Aorta (tissue), 5 donors: ENCODE data around the gene TPD52L2. TPM values are rescaled to one million over a fixed set of nuclear protein-coding genes. Genes with fewer than 3 reads are reported as not detected.
"Not testable (repeated sequence)": the region's sequence is repeated elsewhere in the genome, so short reads cannot be mapped to it uniquely, and the experiment has no call there.

Source experiments
- ATAC-seq: fragments of 200-7000 bp; cut with Tn5 transposase; one replicate; pipeline ENCODE4 v1.9.1; 2022; ENCODE audit warnings: moderate library complexity; ENCODE audit not compliant: low FRiP score
- DNase-seq, 2 donors: peaks; one replicate each; pipeline ENCODE4 v3.0.0-alpha.2; 2020
- H3K27ac ChIP-seq, 2 donors: one replicate each; pipeline ENCODE4 v1.5.1; 2013; ENCODE audit warnings: low read length in 2 of 2, mild to moderate bottlenecking in 2 of 2, moderate library complexity in 2 of 2, control low read depth in 1 of 2, inconsistent platforms in 1 of 2, low read depth in 1 of 2
- H3K27me3 ChIP-seq, 2 donors: one replicate each; pipeline ENCODE4 v1.6.1; 2013; ENCODE audit warnings: control low read depth in 1 of 2, low read length in 1 of 2, mild to moderate bottlenecking in 1 of 2, moderate library complexity in 1 of 2; ENCODE audit not compliant: insufficient read depth in 2 of 2, control insufficient read depth in 1 of 2
- H3K36me3 ChIP-seq, 2 donors: one replicate each; pipeline ENCODE4 v1.6.1; 2013; ENCODE audit warnings: control low read depth in 1 of 2, low read length in 1 of 2, mild to moderate bottlenecking in 1 of 2; ENCODE audit not compliant: insufficient read depth in 2 of 2, control insufficient read depth in 1 of 2
- H3K4me1 ChIP-seq, 2 donors: one replicate each; pipeline ENCODE4 v1.6.1; 2013; ENCODE audit warnings: low read length in 2 of 2, control low read depth in 1 of 2, mild to moderate bottlenecking in 1 of 2, moderate library complexity in 1 of 2; ENCODE audit not compliant: insufficient read depth in 2 of 2, control insufficient read depth in 1 of 2
- H3K4me3 ChIP-seq, 2 donors: one replicate each; pipeline ENCODE4 v1.5.1; 2013; ENCODE audit warnings: low read length in 2 of 2, control low read depth in 1 of 2, mild to moderate bottlenecking in 1 of 2
- H3K9me3 ChIP-seq: one replicate; pipeline ENCODE4 v1.6.1; 2013; ENCODE audit warnings: mild to moderate bottlenecking, low read length; ENCODE audit not compliant: control insufficient read depth
- WGBS, 2 donors: extraction: QIAGEN DNeasy Blood & Tissue Kit; methylation state at CpG; one replicate each; pipeline ENCODE4 v1.1.7; 2013; 5-methylcytosine and 5-hydroxymethylcytosine counted together
- intact Hi-C, 2 donors: fragments of 100-400 bp; cut with DNase I; formaldehyde crosslinking; loops; one replicate each; pipeline versions ENCODE4 v1.14.2 to v1.15.0; 2022
- polyA plus RNA-seq, 2 donors: library from polyadenylated mRNA; stranded (reverse); fragments of 200-250 nt; gene quantifications; one replicate each; pipeline ENCODE4 v1.2.3, GENCODE V29; 2013
- total RNA-seq, 2 donors: library from RNA; stranded (reverse); fragmentation: NEBNext Ultra II Directional; extraction: Animal tissue kit (Norgen Biotek cat#: 25700); gene quantifications; one replicate each; pipeline ENCODE4 v1.2.1, GENCODE V29; 2021
- donor health status: healthy with polysubstance abuse.
- donor health status: Bipolar disorder and iron deficiency.
- donor health status: DM: no; HTN: no; CAD: no.
- donor health status: DM: no; HTN: no; CAD: no.
- donor health status: DM: yes; HTN: yes; CAD: no.

The TPD52L2 gene
- total and polyA plus RNA-seq, 4 donors: 89.8 to 112 (median 101) TPM

GRCh38 chr20:63867042-63867441 is 2.0 kb downstream of the TPD52L2 start:
- not testable (repeated sequence) for H3K4me3 ChIP-seq, ATAC-seq, H3K4me1 ChIP-seq, H3K9me3 ChIP-seq, H3K27me3 ChIP-seq, DNase-seq, H3K36me3 ChIP-seq, H3K27ac ChIP-seq
- WGBS, 2 donors: 91 to 94% methylated on average over 13 of the region's 13 CpGs
- intact Hi-C loops: loop anchor here in 1 of 2 donors (5.0 kb wide), 1 partner anchor 35 kb away; the partner anchor contains the start of gene ZBTB46

DNA sequence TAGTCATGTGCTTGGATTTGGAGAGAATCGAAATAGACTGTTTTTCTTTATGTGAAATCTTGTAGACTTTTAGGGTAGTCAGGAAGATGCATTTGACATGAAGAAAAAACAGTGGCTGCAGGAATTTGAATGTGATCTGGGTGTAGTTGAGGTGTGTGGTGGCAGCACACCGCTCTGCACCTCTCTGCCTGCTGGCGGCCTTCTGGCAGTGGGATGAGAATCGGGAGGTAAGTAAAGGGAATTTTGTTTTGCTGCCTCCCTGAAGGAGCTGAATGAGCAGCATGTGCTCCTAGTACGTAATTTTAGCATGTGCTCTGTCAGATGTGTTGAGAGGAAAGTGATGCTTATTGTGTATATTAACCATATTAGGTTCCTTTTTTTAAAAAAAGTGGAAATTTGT is 3.2 kb downstream of the TPD52L2 start:
- Histone ChIP-seq H3K4me3 (no peak overlapping the region), H3K36me3 (peaks cover 0 to 4% of the 10 kb centered on the region in 2 donors), H3K4me1 (no peaks in the 10 kb centered on the region), H3K27me3 (no peaks in the 10 kb centered on the region), H3K27ac (no peak overlapping the region), H3K9me3 (no peaks in the 10 kb centered on the region)
- DNase-seq (no peak), ATAC-seq (no peak)
- WGBS, 2 donors: 87% methylated on average over 5 of the region's 5 CpGs
- intact Hi-C loops: loop anchor here in 1 of 2 donors (5.0 kb wide), 1 partner anchor 36 kb away; the partner anchor contains the start of gene ZBTB46

DNA sequence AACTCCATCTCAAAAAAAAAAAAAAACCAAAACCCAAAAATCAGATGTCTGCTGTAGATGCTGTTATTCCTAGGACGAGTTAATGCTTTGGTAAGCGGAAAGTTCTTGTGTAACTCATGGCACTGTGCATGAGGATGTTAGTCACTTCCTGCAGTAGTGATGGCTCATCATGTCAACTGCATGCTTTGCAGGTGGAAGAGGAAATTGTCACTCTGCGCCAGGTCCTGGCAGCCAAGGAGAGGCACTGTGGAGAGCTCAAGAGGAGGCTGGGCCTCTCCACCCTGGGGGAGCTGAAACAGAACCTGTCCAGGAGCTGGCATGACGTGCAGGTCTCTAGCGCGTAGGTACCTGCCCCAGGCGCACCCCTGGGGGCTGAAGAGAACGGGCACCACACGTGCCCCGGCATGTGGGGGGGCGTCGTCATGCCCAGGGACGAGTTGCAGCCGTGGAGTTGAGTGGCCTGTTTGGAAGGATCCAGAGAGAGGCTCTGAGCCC is 8.5 kb downstream of the TPD52L2 start:
- Histone ChIP-seq H3K27ac (no peak overlapping the region), H3K36me3 (peaks cover 0 to 16% of the 10 kb centered on the region in 2 donors), H3K9me3 (no peaks in the 10 kb centered on the region), H3K27me3 (no peaks in the 10 kb centered on the region), H3K4me3 (no peak overlapping the region), H3K4me1 (no peaks in the 10 kb centered on the region)
- intact Hi-C loops: no loop called here
- DNase-seq (peak in 1 of 2 donors; percentile 79), ATAC-seq (peak; percentile 74)
- WGBS, 2 donors: 82 to 83% methylated on average over 14 of the region's 14 CpGs

- 85 to 94% methylated on average over 7 of the region's 7 CpGs for WGBS, 2 donors
- intact Hi-C loops, H3K9me3 ChIP-seq, H3K27ac ChIP-seq, H3K4me1 ChIP-seq, H3K27me3 ChIP-seq, DNase-seq, H3K4me3 ChIP-seq, ATAC-seq: not testable (repeated sequence)
- peaks cover 0 to 15% of the 10 kb centered on the region in 2 donors for H3K36me3 ChIP-seq
Measured at GRCh38 chr20:63874241-63874640, 9.2 kb downstream of the TPD52L2 start.

GRCh38 chr20:63876489-63877036 is 11.5 kb downstream of the TPD52L2 start:
- Histone ChIP-seq H3K4me1 (no peaks in the 10 kb centered on the region), H3K4me3 (no peak overlapping the region), H3K9me3 (no peaks in the 10 kb centered on the region), H3K27ac (no peak overlapping the region), H3K27me3 (no peaks in the 10 kb centered on the region), H3K36me3 (peaks cover 0 to 13% of the 10 kb centered on the region in 2 donors)
- ATAC-seq: no peak
- DNase-seq: no peak
- 89 to 90% methylated on average over 19 of the region's 19 CpGs for WGBS, 2 donors
- intact Hi-C loops: no loop called here

GRCh38 chr20:63877755-63878470 is 12.8 kb downstream of the TPD52L2 start:
- H3K36me3 ChIP-seq: peaks cover 0 to 13% of the 10 kb centered on the region in 2 donors
- no peak overlapping the region for H3K4me3 ChIP-seq
- H3K27me3 ChIP-seq: no peaks in the 10 kb centered on the region
- ATAC-seq (no peak), DNase-seq (no peak)
- H3K27ac ChIP-seq: no peak overlapping the region
- H3K9me3 ChIP-seq: no peaks in the 10 kb centered on the region
- intact Hi-C loops: no loop called here
- 88 to 91% methylated on average over 32 of the region's 32 CpGs for WGBS, 2 donors
- H3K4me1 ChIP-seq: no peaks in the 10 kb centered on the region

DNA sequence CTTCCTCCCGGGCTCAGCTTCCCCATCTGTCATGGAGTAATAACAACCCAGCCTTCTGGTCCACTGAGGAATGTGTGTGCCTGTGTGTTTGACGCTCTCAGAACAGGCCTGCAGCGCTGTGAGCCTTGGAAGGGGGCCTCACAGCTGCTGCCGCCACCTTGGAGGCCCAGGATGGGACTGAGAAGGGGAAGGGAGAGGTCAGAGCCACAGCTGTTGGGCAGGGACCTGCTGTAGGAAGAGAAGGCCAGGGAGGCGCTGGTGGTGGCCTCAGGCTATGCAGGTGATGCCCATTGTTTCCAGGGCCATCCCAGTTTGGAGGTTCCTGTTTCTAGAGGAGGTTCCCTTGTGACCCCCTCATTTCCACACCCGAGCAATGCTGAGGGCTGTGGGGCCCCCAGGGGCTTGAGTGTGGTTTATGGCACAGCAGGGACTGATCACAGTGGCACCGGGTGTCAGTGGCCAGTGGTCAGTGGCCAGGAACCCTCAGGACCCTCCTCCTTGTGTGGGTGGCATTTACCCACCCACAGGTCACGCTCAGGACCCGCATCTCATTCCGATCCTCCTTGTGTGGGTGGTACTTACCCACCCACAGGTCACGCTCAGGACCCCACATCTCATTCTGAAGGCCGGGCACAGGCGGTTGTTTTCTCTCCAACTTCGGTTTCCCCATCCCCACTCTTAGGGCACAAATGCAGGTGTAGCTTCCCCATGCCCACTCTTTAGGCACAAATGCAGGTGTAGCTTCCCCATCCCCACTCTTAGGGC is 14.0 kb downstream of the TPD52L2 start:
- Histone ChIP-seq H3K36me3 (peaks cover 0 to 12% of the 10 kb centered on the region in 2 donors), H3K4me3 (no peak overlapping the region), H3K27ac (no peak overlapping the region), H3K9me3 (no peaks in the 10 kb centered on the region), H3K4me1 (no peaks in the 10 kb centered on the region), H3K27me3 (no peaks in the 10 kb centered on the region)
- ATAC-seq (no peak), DNase-seq (no peak)
- 85 to 88% methylated on average over 14 of the region's 14 CpGs for WGBS, 2 donors
- intact Hi-C loops: no loop called here

GRCh38 chr20:63880901-63881300 is 15.8 kb downstream of the TPD52L2 start:
- peaks cover 0 to 12% of the 10 kb centered on the region in 2 donors for H3K36me3 ChIP-seq
- H3K4me3 ChIP-seq, ATAC-seq, H3K9me3 ChIP-seq, H3K27ac ChIP-seq, H3K4me1 ChIP-seq, DNase-seq, intact Hi-C loops, H3K27me3 ChIP-seq: not testable (repeated sequence)
- WGBS, 2 donors: 91 to 93% methylated on average over 13 of the region's 13 CpGs
